Endothelial cell of umbilical vein (primary cell): ENCODE measurements around the gene MAPK4. TPM values are rescaled to one million over a fixed set of nuclear protein-coding genes. Genes with fewer than 3 reads are reported as not detected.

Source experiments
- BruUV-seq: library from RNA; stranded (reverse); fragments of 400-500 nt; replicated peaks from 2 replicates; lab custom pipeline; 2021; lab: Mats Ljungman, UMichigan
- CTCF ChIA-PET: fragments of 300-600, 350-600 bp; sonication (Branson Sonifier 250); formaldehyde crosslinking; loops from one replicate; lab custom pipeline; 2021; ENCODE audit warnings: antibody characterized with exemption, inconsistent platforms; lab: Charles Lee
- POLR2A ChIA-PET: fragments of 300-600, 350-600 bp; sonication (Branson Sonifier 250); formaldehyde crosslinking; loops from one replicate; lab custom pipeline; 2021; ENCODE audit warnings: antibody characterized with exemption, inconsistent platforms; lab: Charles Lee
- DNase-seq: peaks from one replicate; pipeline ENCODE4 v3.0.0-alpha.2; 2011; ENCODE audit warnings: low read depth, low spot score
- FAIRE-seq: peaks from 2 replicates; lab custom pipeline; 2011; peaks lifted over from hg19 to GRCh38; lab: Jason Lieb, UNC
- H2AFZ ChIP-seq: 2 replicates; pipeline ENCODE4 v1.6.0; 2012; ENCODE audit warnings: low read depth, low read length, control low read depth, inconsistent platforms
- H3K27ac ChIP-seq: 2 replicates; pipeline ENCODE4 v1.5.1; 2011; ENCODE audit warnings: low read depth, mild to moderate bottlenecking, control low read depth, low read length, moderate library complexity; ENCODE audit not compliant: insufficient read depth
- H3K27me3 ChIP-seq, 2 experiments: 2 replicates each; pipeline versions ENCODE4 v1.6.0 to v1.6.1; 2011; ENCODE audit warnings: low read length in 2 of 2, mixed read lengths in 1 of 2; ENCODE audit not compliant: control insufficient read depth in 2 of 2, insufficient read depth in 2 of 2
- H3K36me3 ChIP-seq, 2 experiments: 2 replicates in 1 of 2; 3 replicates in 1 of 2; pipeline ENCODE4 v1.5.1; 2011; ENCODE audit warnings: low read length in 2 of 2, mild to moderate bottlenecking in 1 of 2, moderate library complexity in 1 of 2; ENCODE audit not compliant: control insufficient read depth in 2 of 2, insufficient read depth in 2 of 2; ENCODE audit errors: extremely low read depth in 1 of 2
- H3K4me1 ChIP-seq: 3 replicates; pipeline ENCODE4 v1.5.1; 2011; ENCODE audit warnings: mild to moderate bottlenecking, low read length; ENCODE audit not compliant: control insufficient read depth, insufficient read depth; ENCODE audit errors: extremely low read depth
- H3K4me2 ChIP-seq: 2 replicates; pipeline ENCODE4 v1.6.1; 2011; ENCODE audit warnings: low read length, control low read depth, mixed read lengths; ENCODE audit not compliant: insufficient read depth
- H3K4me3 ChIP-seq, 3 experiments: fragments of 200-600 bp in 1 of 3; sonication (generic), shearing (Covaris generic) in 1 of 3; replicated peaks in 1 of 3; 2 replicates each; pipeline ENCODE4 v1.5.1; 2011 to 2016; ENCODE audit warnings: control low read depth in 3 of 3, low read length in 3 of 3, mild to moderate bottlenecking in 2 of 3, inconsistent platforms in 1 of 3, low read depth in 1 of 3, moderate library complexity in 1 of 3; ENCODE audit not compliant: insufficient read depth in 1 of 3
- H3K79me2 ChIP-seq: 2 replicates; pipeline ENCODE4 v1.6.0; 2012; ENCODE audit warnings: low read length, inconsistent platforms; ENCODE audit not compliant: control insufficient read depth, insufficient read depth
- H3K9ac ChIP-seq: replicated peaks from 2 replicates; pipeline ENCODE3; 2011; ENCODE audit warnings: low read length, control low read depth; ENCODE audit not compliant: insufficient read depth; ENCODE audit errors: extremely low read depth
- H3K9me1 ChIP-seq: replicated peaks from 3 replicates; pipeline ENCODE4 v1.6.0; 2011; ENCODE audit warnings: mild to moderate bottlenecking, low read length; ENCODE audit not compliant: control insufficient read depth, insufficient read depth; ENCODE audit errors: extremely low read depth
- H3K9me3 ChIP-seq: replicated peaks from 2 replicates; pipeline ENCODE4 v1.5.1; 2012; ENCODE audit warnings: low read length, inconsistent platforms; ENCODE audit not compliant: control insufficient read depth, insufficient read depth
- H4K20me1 ChIP-seq: replicated peaks from 2 replicates; pipeline ENCODE3; 2011; ENCODE audit warnings: mild to moderate bottlenecking, low read length; ENCODE audit not compliant: control insufficient read depth, insufficient read depth; ENCODE audit errors: extremely low read depth
- EZH2 ChIP-seq: IDR thresholded peaks from 2 replicates; pipeline ENCODE4 v1.6.1; 2012; ENCODE audit warnings: borderline replicate concordance, low read depth, mild to moderate bottlenecking, moderate library complexity, low read length, inconsistent platforms; ENCODE audit not compliant: severe bottlenecking
- FOS ChIP-seq: IDR thresholded peaks from 2 replicates; pipeline ENCODE4 v1.6.1; 2011; ENCODE audit warnings: mild to moderate bottlenecking, low read length, moderate library complexity, borderline replicate concordance; ENCODE audit not compliant: insufficient read depth
- GATA2 ChIP-seq: IDR thresholded peaks from 2 replicates; pipeline ENCODE4 v1.7.0; 2011; ENCODE audit warnings: low read depth, mild to moderate bottlenecking, moderate library complexity, mixed read lengths, low read length; ENCODE audit not compliant: insufficient read length, insufficient read depth
- JUN ChIP-seq: IDR thresholded peaks from 2 replicates; pipeline ENCODE4 v1.6.1; 2011; ENCODE audit warnings: borderline replicate concordance, low read depth; ENCODE audit not compliant: insufficient read length, insufficient read depth
- MYC ChIP-seq: IDR thresholded peaks from one replicate; pipeline ENCODE4 v1.6.1; 2011; ENCODE audit warnings: mild to moderate bottlenecking, low read depth, low read length
- POLR2A ChIP-seq: IDR thresholded peaks from 2 replicates; pipeline ENCODE4 v1.6.1; 2012; ENCODE audit warnings: low read depth, mild to moderate bottlenecking, control low read depth, low read length
- POLR2AphosphoS5 ChIP-seq: IDR thresholded peaks from 2 replicates; pipeline ENCODE4 v1.6.1; 2012; ENCODE audit warnings: low read depth, mild to moderate bottlenecking, control low read depth, low read length, moderate library complexity; ENCODE audit not compliant: insufficient read depth
- dilution Hi-C: fragments of 300-500 bp; cut with MboI; formaldehyde crosslinking; loops from one replicate; pipeline ENCODE4 v1.15.0; 2019; ENCODE audit warnings: low sequenced_read_pairs; ENCODE audit not compliant: extremely low pct_ligation_motif_present
- intact Hi-C: fragments of 100-400 bp; cut with micrococcal nuclease; formaldehyde crosslinking; loops from one replicate; pipeline ENCODE4 v1.10.0; 2022
- polyA plus RNA-seq, 4 experiments: library from polyadenylated mRNA; depleted of rRNA in 3 of 4; stranded (reverse) in 3 of 4; unstranded in 1 of 4; fragments of >200 nt; gene quantifications; 2 replicates each; pipeline versions ENCODE4 v1.2.1 to v1.2.3, GENCODE V29; 2011 to 2012; ENCODE audit warnings: missing spikeins in 1 of 4
- total RNA-seq: library from RNA; stranded (reverse); gene quantifications from 2 replicates; pipeline ENCODE4 v1.2.3, GENCODE V29; 2021
- TF ChIP-seq, protein P1 (sequence below), 2 donors: IDR thresholded peaks; 1 replicate in 1 of 2; 2 replicates in 1 of 2; pipeline ENCODE4 v1.5.1; 2011; ENCODE audit warnings: low read length in 2 of 2, mild to moderate bottlenecking in 2 of 2, moderate library complexity in 2 of 2, control low read depth in 1 of 2, inconsistent platforms in 1 of 2, low read depth in 1 of 2; ENCODE audit not compliant: insufficient read depth in 1 of 2; ENCODE audit errors: extremely low read depth in 1 of 2
- TF ChIP-seq, protein P2 (sequence below): IDR thresholded peaks from 2 replicates; pipeline ENCODE4 v1.6.1; 2011; ENCODE audit not compliant: insufficient read depth, insufficient read length

The MAPK4 gene
- total and polyA plus RNA-seq, 2 donors (not counting 3 experiments of a cell fraction or from before 2014, with no cell fraction given) = not detected

DNA sequence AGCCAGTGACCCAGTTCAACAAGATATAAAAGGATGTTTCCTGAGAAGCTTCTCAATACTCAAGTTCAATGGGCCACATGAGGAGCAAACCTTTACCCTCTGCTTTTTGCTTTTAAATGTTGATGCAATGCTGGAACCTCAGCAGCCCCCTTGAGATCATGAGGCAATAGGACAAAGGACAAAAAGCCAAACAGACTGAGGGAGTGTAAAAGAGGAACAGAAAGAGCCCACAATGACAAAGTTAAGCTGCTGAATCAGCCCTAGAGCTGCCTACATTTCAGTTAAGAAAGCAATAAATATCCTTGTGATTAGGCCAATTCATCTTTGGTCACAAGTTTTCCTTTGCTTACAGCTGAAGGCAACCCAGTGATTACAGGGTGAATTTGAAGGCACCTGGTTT lies 183.1 kb downstream of the MAPK4 start:
- FAIRE-seq = no peak
- Histone ChIP-seq H3K79me2 (no peaks in the 10 kb centered on the region), H3K4me3 (no peak overlapping the region), H3K36me3 (no peaks in the 10 kb centered on the region), H3K9me3 (no peaks in the 10 kb centered on the region), H3K9me1 (no peaks in the 10 kb centered on the region), H4K20me1 (no peaks in the 10 kb centered on the region), H3K27ac (no peak overlapping the region), H3K27me3 (no peaks in the 10 kb centered on the region), H3K9ac (no peak overlapping the region), H3K4me2 (no peak overlapping the region), H2AFZ (no peak overlapping the region), H3K4me1 (no peaks in the 10 kb centered on the region)
- no TSS peak for BruUV-seq
- POLR2A ChIA-PET = no interaction called here
- dilution Hi-C loops = no loop called here
- CTCF ChIA-PET = no interaction called here
- intact Hi-C loops = no loop called here
- no peak for DNase-seq
- TF ChIP-seq, protein P1, sequence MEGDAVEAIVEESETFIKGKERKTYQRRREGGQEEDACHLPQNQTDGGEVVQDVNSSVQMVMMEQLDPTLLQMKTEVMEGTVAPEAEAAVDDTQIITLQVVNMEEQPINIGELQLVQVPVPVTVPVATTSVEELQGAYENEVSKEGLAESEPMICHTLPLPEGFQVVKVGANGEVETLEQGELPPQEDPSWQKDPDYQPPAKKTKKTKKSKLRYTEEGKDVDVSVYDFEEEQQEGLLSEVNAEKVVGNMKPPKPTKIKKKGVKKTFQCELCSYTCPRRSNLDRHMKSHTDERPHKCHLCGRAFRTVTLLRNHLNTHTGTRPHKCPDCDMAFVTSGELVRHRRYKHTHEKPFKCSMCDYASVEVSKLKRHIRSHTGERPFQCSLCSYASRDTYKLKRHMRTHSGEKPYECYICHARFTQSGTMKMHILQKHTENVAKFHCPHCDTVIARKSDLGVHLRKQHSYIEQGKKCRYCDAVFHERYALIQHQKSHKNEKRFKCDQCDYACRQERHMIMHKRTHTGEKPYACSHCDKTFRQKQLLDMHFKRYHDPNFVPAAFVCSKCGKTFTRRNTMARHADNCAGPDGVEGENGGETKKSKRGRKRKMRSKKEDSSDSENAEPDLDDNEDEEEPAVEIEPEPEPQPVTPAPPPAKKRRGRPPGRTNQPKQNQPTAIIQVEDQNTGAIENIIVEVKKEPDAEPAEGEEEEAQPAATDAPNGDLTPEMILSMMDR (IDR thresholded peaks at IDR 0.05; ENCODE audit: extremely low read depth in 1 of 2, insufficient read depth in 1 of 2, low read depth in 1 of 2, low read length in 2 of 2) = no peak
- TF ChIP-seq MYC (no peak), JUN (no peak), FOS (no peak), POLR2AphosphoS5 (no peak), EZH2 (no peak), GATA2 (no peak), POLR2A (no peak)
- TF ChIP-seq, protein P2, sequence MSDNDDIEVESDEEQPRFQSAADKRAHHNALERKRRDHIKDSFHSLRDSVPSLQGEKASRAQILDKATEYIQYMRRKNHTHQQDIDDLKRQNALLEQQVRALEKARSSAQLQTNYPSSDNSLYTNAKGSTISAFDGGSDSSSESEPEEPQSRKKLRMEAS = no peak
